Measurements from ENCODE around the gene ARL15.

- TF ChIP-seq CTCF (IDR thresholded peaks at IDR 0.05; ENCODE audit: low read depth, low read length) (no peak), POLR2A (IDR thresholded peaks at IDR 0.05; ENCODE audit: extremely low read depth, insufficient read length) (no peak), MYC (IDR thresholded peaks at IDR 0.05; ENCODE audit: low read depth, low read length) (no peak)
Measured at GRCh38 chr5:54133917-54134316, 176.5 kb downstream of the ARL15 start.
